HCT116 (cell line): ENCODE results near the gene LHFPL6. TPM values are rescaled to one million over a fixed set of nuclear protein-coding genes. Genes with fewer than 3 reads are reported as not detected.

Experiments
- ATAC-seq: fragments of 200-7000 bp; cut with Tn5 transposase; 2 replicates; pipeline ENCODE4 v1.9.1; 2020; ENCODE audit warnings: mild to moderate bottlenecking, moderate library complexity
- BruUV-seq: library from RNA; stranded (reverse); fragments of 400-500 nt; replicated peaks from 2 replicates; lab custom pipeline; 2021; lab: Mats Ljungman, UMichigan
- CTCF ChIA-PET: fragments of 300-600 bp; sonication (Branson Sonifier 250); formaldehyde crosslinking; loops from one replicate; lab custom pipeline; 2021; ENCODE audit warnings: antibody characterized with exemption; lab: Charles Lee
- POLR2A ChIA-PET: fragments of 300-600, 350-600 bp; sonication (Branson Sonifier 250); formaldehyde crosslinking; loops from one replicate; lab custom pipeline; 2021; ENCODE audit warnings: antibody characterized with exemption; lab: Charles Lee
- RAD21 ChIA-PET, 2 experiments: fragments of 300-600 bp; sonication (Branson Sonifier 250); formaldehyde crosslinking; loops; one replicate each; lab custom pipeline; 2023; ENCODE audit warnings: low total read pairs in 2 of 2; ENCODE audit not compliant: uncharacterized antibody in 2 of 2, unreplicated experiment in 2 of 2, low non-redundant PET in 1 of 2; lab: Charles Lee
- DNase-seq: peaks from one replicate; pipeline ENCODE4 v3.0.0-alpha.2; 2010; ENCODE audit warnings: low read depth, low spot score
- H2AFZ ChIP-seq: fragments of 200-600 bp; shearing (Covaris generic), sonication (generic); 2 replicates; pipeline ENCODE4 v1.6.1; 2017; ENCODE audit warnings: low read depth, mixed run types, mixed read lengths, antibody characterized with exemption, low read length; ENCODE audit not compliant: poor library complexity, severe bottlenecking
- H3K27ac ChIP-seq: 2 replicates; pipeline ENCODE4 v1.5.1; 2012; ENCODE audit warnings: low read depth, low read length
- H3K27me3 ChIP-seq: fragments of 200-600 bp; sonication (generic); 2 replicates; pipeline ENCODE4 v1.6.1; 2016; ENCODE audit warnings: mixed run types, low read length, mixed read lengths; ENCODE audit not compliant: insufficient read depth
- H3K36me3 ChIP-seq, 2 experiments: fragments of 200-500 bp in 1 of 2; fragments of 200-600 bp in 1 of 2; sonication (Bioruptor generic) in 1 of 2; sonication (generic) in 1 of 2; 2 replicates each; pipeline versions ENCODE4 v1.5.1 to v1.6.1; 2014 to 2016; ENCODE audit warnings: low read length in 2 of 2, inconsistent platforms in 1 of 2, mixed read lengths in 1 of 2, mixed run types in 1 of 2; ENCODE audit not compliant: insufficient read depth in 2 of 2, control insufficient read depth in 1 of 2
- H3K4me1 ChIP-seq, 2 experiments: fragments of 200-600 bp in 1 of 2; sonication (generic) in 1 of 2; 2 replicates each; pipeline versions ENCODE4 v1.5.1 to v1.6.1; 2012 to 2017; ENCODE audit warnings: low read length in 2 of 2, inconsistent platforms in 1 of 2, mild to moderate bottlenecking in 1 of 2, mixed read lengths in 1 of 2, mixed run types in 1 of 2, moderate library complexity in 1 of 2; ENCODE audit not compliant: insufficient read depth in 2 of 2, control insufficient read depth in 1 of 2
- H3K4me2 ChIP-seq: fragments of 200-600 bp; sonication (generic); 2 replicates; pipeline ENCODE4 v1.6.1; 2017; ENCODE audit warnings: mixed run types, low read length, mixed read lengths
- H3K4me3 ChIP-seq, 2 experiments: fragments of 200-600 bp in 1 of 2; sonication (generic) in 1 of 2; replicated peaks in 1 of 2; 2 replicates each; pipeline ENCODE4 v1.5.1; 2011 to 2016; ENCODE audit warnings: low read length in 2 of 2, control low read depth in 1 of 2, low read depth in 1 of 2, mild to moderate bottlenecking in 1 of 2, mixed read lengths in 1 of 2, mixed run types in 1 of 2
- H3K79me2 ChIP-seq: fragments of 200-600 bp; sonication (generic); 2 replicates; pipeline ENCODE4 v1.6.1; 2017; ENCODE audit warnings: mild to moderate bottlenecking, mixed run types, low read length, moderate library complexity, mixed read lengths; ENCODE audit not compliant: insufficient read depth
- H3K9ac ChIP-seq: fragments of 200-600 bp; sonication (generic); 2 replicates; pipeline ENCODE4 v1.6.1; 2016; ENCODE audit warnings: low read length, mixed read lengths
- H3K9me2 ChIP-seq: fragments of 200-600 bp; sonication (generic), shearing (Covaris generic); 2 replicates; pipeline ENCODE4 v1.6.1; 2017; ENCODE audit warnings: mixed run types, mild to moderate bottlenecking, moderate library complexity; ENCODE audit not compliant: insufficient read depth
- H3K9me3 ChIP-seq, 2 experiments: fragments of 200-500 bp in 1 of 2; fragments of 200-600 bp in 1 of 2; sonication (Bioruptor generic) in 1 of 2; sonication (generic) in 1 of 2; 2 replicates each; pipeline ENCODE4 v1.6.1; 2014 to 2017; ENCODE audit warnings: low read length in 2 of 2, mixed read lengths in 2 of 2, inconsistent platforms in 1 of 2, low read depth in 1 of 2, mild to moderate bottlenecking in 1 of 2, mixed run types in 1 of 2, moderate library complexity in 1 of 2; ENCODE audit not compliant: control insufficient read depth in 1 of 2, insufficient read depth in 1 of 2
- H4K20me1 ChIP-seq: fragments of 200-600 bp; sonication (generic), shearing (Covaris generic); 2 replicates; pipeline ENCODE4 v1.6.1; 2017; ENCODE audit warnings: mixed run types, mild to moderate bottlenecking, moderate library complexity; ENCODE audit not compliant: insufficient read depth
- ELF1 ChIP-seq: IDR thresholded peaks from 2 replicates; pipeline ENCODE4 v1.6.1; 2012; ENCODE audit warnings: low read depth, borderline replicate concordance
- FOSL1 ChIP-seq: IDR thresholded peaks from 2 replicates; pipeline ENCODE4 v1.6.1; 2012; ENCODE audit warnings: low read depth
- YY1 ChIP-seq: IDR thresholded peaks from 2 replicates; pipeline ENCODE4 v1.6.1; 2011; ENCODE audit warnings: low read length, low read depth, moderate library complexity, mild to moderate bottlenecking; ENCODE audit not compliant: insufficient replicate concordance; ENCODE audit errors: extremely low read depth
- intact Hi-C: fragments of 100-400 bp; cut with micrococcal nuclease; formaldehyde crosslinking; loops from 2 replicates; pipeline ENCODE4 v1.10.0; 2022
- total RNA-seq: library from RNA; stranded (reverse); gene quantifications from one replicate; pipeline ENCODE4 v1.2.1, GENCODE V29; 2021; ENCODE audit not compliant: unreplicated experiment
- TF ChIP-seq, protein P1 (sequence below): IDR thresholded peaks from 2 replicates; pipeline ENCODE4 v1.6.1; 2012

The LHFPL6 gene
- total RNA-seq, 1 experiment from 2014 or later, result 0.22 TPM

DNA sequence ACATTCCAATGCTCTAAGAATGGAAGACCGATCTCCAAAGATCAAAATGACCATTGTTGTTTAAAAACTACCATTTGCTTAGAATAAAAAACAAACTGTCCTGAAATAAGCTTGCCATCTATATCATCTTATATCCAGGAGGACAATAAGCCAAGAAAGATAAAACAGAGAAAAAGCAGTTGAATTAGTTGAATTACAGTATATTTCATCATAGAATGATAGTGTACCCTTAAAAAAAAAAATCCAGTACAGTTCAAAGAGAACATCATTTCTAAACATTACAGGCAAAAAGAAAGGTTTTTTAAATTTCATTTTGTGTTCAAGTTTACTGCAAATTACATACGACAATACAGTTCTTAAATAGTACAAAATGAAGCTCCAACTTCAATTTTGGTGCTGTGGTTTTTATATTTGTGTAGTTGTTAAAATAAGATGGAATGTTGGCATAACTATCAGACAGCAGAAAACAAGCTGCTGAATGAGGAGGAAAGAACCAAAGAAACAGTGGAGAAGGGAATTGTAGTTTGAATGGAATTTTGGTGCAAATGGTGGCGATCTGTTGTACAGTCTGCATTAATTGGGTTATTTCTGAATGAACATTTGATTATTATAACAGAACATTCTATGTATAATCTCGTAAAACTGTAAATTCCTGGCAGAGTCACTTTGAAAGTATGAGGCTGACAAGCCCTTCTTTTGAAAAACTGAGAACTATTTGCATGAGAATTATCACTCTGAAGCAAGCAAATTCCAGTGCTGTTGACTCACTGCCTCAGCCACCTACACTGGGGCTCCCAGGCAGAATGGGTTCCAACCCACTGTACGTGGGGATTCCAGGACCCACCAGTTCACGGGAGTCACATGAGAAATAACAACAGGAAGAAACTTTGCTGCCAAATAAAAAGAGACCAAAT is 37.7 kb downstream of the LHFPL6 start:
- H3K9ac ChIP-seq, result no peak overlapping the region
- intact Hi-C loops, result no loop called here
- H3K27me3 ChIP-seq, result no peaks in the 10 kb centered on the region
- RAD21 ChIA-PET, result no interaction called here
- no peak overlapping the region for H3K27ac ChIP-seq
- BruUV-seq, result no TSS peak
- peak overlapping the region in 1 of 2 experiments; percentile 43; a peak in 2 of 4 replicates for H3K4me3 ChIP-seq
- H2AFZ ChIP-seq, result peak overlapping the region; percentile 83
- CTCF ChIA-PET, result no interaction called here
- DNase-seq, result peak; percentile 3
- no peaks in the 10 kb centered on the region for H3K79me2 ChIP-seq
- H3K4me2 ChIP-seq, result peak overlapping the region; percentile 71
- no peaks in the 10 kb centered on the region for H3K9me2 ChIP-seq
- POLR2A ChIA-PET, result no interaction called here
- no peaks in the 10 kb centered on the region for H4K20me1 ChIP-seq
- H3K9me3 ChIP-seq, result no peaks in the 10 kb centered on the region
- peak; percentile 83 for ATAC-seq
- TF ChIP-seq FOSL1 (peak; percentile 41; the same call in 1 of the 2 replicates), YY1 (no peak)
- no peaks in the 10 kb centered on the region for H3K36me3 ChIP-seq
- H3K4me1 ChIP-seq, result peaks cover 6 to 22% of the 10 kb centered on the region in 2 experiments; a peak in 3 of 4 replicates

DNA sequence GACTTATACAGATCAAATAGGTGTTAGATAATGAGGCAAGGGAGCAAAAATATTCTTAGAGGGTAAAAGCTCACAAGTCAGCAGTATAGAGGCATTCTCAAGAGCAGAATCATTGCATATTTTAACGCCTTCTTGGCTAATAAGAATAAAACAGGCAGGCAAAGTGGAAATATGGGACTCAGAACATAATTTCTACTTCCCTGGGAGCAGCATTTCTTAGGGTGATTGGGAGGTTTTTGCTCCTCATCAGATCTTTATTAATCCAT is 39.6 kb downstream of the LHFPL6 start:
- no peak for TF ChIP-seq YY1
- no peak for TF ChIP-seq ELF1
- no peak for TF ChIP-seq FOSL1
- TF ChIP-seq, protein P1, sequence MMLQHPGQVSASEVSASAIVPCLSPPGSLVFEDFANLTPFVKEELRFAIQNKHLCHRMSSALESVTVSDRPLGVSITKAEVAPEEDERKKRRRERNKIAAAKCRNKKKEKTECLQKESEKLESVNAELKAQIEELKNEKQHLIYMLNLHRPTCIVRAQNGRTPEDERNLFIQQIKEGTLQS, result no peak
- H2AFZ ChIP-seq, result no peak overlapping the region
- no peaks in the 10 kb centered on the region for H3K9me3 ChIP-seq
- no peak overlapping the region for H3K27ac ChIP-seq
- ChIA-PET POLR2A (no interaction called here), CTCF (no interaction called here), RAD21 (interaction anchor here in 1 of 2 experiments (0.6 kb wide), 1 partner anchor 437 kb away, joined by 4 read pairs; no protein-coding TSS in a partner anchor)
- H3K4me1 ChIP-seq, result peaks cover 6 to 22% of the 10 kb centered on the region in 2 experiments; a peak in 3 of 4 replicates
- no peaks in the 10 kb centered on the region for H3K79me2 ChIP-seq
- H3K27me3 ChIP-seq, result no peaks in the 10 kb centered on the region
- H3K36me3 ChIP-seq, result no peaks in the 10 kb centered on the region
- H3K9ac ChIP-seq, result no peak overlapping the region
- ATAC-seq (no peak), DNase-seq (no peak)
- no peak overlapping the region for H3K4me2 ChIP-seq
- H4K20me1 ChIP-seq, result no peaks in the 10 kb centered on the region
- no TSS peak for BruUV-seq
- intact Hi-C loops, result no loop called here
- no peaks in the 10 kb centered on the region; the same call in 1 of the 2 replicates for H3K9me2 ChIP-seq
- H3K4me3 ChIP-seq, result no peak overlapping the region
